ENCODE results near the gene SCN4A.

DNA sequence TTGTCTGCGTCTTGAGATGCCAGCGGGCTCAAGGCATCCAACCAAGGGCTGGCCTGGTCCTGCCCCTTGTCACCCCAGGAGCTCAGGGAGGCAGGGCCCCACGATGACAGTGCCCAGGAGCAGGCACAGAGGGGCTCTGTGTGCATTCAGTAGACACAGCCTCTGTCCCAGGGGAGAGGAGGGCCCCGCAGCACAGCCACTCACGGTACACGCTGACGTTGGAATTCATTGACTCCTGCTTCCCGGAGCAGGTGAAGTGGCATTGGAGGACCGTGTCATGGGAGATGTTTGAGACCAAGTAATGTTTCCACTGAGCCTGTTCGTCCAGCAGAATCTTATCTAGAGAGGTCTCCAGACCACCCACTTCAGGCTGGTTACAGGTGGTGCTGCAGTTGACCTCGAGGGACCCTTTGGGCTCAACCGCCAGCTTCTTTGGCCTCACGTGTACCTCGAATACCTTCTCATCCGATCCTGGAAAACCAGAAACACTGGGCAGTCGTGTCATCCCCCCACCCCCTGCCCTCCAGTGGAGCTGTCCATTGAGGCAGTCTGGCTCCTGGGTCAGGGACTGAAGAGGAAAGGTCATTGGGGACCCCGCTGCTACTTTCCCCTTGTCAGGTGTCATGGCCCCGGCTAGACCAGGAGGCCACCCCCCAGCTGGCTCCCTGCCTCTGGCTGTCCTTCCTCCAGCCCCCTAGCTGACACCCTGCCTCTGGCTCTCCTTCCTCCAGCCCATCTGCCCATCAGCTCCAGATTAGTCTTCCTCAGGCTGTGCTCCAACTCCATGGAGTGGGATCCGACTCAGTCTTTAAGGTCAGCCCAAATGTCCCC, 32.4 kb upstream of the SCN4A start:
- TF ChIP-seq NR3C1 (IDR thresholded peaks at IDR 0.05) (no peak), HOXB5 (CRISPR knock-in tag; IDR thresholded peaks at IDR 0.05) (no peak)
- TF ChIP-seq, protein P1, sequence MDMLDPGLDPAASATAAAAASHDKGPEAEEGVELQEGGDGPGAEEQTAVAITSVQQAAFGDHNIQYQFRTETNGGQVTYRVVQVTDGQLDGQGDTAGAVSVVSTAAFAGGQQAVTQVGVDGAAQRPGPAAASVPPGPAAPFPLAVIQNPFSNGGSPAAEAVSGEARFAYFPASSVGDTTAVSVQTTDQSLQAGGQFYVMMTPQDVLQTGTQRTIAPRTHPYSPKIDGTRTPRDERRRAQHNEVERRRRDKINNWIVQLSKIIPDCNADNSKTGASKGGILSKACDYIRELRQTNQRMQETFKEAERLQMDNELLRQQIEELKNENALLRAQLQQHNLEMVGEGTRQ (IDR thresholded peaks at IDR 0.05) = no peak
- TF ChIP-seq, protein P2, sequence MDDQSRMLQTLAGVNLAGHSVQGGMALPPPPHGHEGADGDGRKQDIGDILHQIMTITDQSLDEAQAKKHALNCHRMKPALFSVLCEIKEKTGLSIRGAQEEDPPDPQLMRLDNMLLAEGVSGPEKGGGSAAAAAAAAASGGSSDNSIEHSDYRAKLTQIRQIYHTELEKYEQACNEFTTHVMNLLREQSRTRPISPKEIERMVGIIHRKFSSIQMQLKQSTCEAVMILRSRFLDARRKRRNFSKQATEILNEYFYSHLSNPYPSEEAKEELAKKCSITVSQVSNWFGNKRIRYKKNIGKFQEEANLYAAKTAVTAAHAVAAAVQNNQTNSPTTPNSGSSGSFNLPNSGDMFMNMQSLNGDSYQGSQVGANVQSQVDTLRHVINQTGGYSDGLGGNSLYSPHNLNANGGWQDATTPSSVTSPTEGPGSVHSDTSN (IDR thresholded peaks at IDR 0.05) = no peak
